HG03039 (cell line): ENCODE measurements around the gene SEC63.
"Not testable (repeated sequence)": the region's sequence is repeated elsewhere in the genome, so short reads cannot be mapped to it uniquely, and the experiment has no call there.

ENCODE experiments used
- ATAC-seq: cut with Tn5 transposase; IDR thresholded peaks from one replicate; pipeline ENCODE4 v1.9.1; 2021; ENCODE audit warnings: mild to moderate bottlenecking, moderate library complexity; ENCODE audit not compliant: unreplicated experiment

SEC63 gene

GRCh38 chr6:107932580-107932979 is 25.4 kb downstream of the SEC63 start:
- ATAC-seq = no peak

DNA sequence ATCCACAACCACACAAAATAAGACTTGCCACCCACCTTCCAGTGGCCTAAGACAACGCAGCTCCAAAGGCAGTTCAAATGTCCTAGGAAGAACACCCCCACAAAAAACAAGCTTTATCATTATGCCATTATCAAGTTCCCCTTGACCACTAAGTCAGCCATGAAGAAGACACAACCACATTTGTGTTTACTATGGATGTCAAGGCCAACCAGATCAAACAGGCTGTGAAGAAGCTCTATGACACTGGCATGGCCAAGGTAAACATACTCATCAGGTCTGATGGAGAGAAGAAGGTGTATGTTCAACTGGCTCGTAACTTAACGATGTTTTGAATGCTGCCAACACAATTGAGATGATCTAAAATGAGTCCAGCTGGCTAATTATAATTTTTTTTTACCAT is 26.1 kb downstream of the SEC63 start:
- no peak for ATAC-seq

DNA sequence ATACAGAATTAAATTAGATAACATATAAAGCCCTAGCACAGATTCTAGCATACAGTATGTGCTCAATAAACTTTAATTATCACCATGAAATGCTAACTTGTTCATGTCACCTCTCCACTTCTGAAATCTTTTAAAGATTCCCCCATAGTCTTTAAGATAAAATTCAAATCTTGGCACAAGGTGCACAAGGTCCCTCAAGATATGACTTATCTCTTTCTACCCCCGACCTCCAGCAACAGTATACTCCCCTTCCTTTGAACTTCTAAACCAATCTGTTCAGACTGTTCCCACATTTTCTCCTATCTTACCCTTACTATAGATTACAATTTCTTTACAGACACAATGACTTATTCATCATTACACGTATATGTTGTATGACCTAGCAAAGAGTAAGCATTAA is 29.0 kb downstream of the SEC63 start:
- ATAC-seq = no peak

DNA sequence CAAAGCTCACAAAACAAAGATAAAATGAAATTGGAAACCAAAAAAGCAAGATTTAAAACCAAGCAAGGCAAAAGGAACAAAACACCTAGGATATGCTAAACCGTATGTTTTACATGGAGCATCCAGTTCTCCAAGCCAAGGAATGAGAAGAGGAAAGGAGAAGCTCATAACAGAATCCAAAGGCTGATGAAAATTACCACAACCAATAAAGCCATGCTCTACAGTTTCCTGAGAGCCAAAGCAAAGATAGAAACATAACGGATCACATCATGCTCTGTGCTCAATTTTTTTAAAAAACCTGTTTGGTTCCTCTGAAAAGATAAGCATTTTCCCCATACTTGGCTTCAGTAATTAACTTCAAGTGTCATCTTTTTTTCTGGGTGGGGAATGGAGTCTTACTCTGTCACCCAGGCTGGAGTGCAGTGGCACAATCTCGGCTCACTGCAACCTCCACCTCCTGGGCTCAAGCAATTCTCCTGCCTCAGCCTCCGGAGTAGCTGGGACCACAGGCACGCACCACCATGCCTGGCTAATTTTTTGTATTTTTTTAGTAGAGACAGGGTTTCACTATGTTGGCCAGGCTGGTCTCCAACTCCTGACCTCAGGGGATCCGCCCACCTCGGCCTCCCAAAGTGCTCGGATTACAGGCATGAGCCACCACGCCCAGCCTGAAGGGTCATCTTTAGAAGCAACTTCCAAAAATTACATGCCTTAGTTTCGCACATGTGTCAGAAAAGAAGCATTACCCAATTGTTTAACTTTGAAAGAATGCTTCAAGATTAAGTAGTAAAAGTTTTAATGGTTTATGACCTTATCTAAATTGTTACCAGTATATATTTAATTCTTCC is 31.1 kb downstream of the SEC63 start:
- ATAC-seq = not testable (repeated sequence)

- ATAC-seq = no peak
These were observed 40.3 kb downstream of the SEC63 start for GRCh38 chr6:107917451-107918375.

- not testable (repeated sequence) for ATAC-seq
These were observed 41.0 kb downstream of the SEC63 start for GRCh38 chr6:107916961-107917360.

DNA sequence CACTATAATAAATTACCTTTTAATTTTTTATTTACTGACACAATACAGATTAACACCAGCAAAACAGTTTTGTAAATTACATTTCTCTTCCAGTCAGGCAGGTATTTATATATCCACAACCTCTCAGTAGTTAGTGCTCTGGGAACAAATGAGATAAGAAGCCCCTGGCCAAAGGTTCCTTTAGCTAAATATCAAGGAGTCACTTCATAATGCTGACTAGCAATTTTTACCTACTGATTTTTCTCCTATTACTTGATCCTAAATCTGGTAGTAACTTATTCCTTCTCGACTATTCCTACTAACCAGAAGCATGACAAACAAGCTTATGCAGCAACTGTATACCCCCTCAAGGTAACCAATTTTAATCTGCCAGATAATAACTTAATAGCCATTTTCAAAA is 46.3 kb downstream of the SEC63 start:
- no peak for ATAC-seq

DNA sequence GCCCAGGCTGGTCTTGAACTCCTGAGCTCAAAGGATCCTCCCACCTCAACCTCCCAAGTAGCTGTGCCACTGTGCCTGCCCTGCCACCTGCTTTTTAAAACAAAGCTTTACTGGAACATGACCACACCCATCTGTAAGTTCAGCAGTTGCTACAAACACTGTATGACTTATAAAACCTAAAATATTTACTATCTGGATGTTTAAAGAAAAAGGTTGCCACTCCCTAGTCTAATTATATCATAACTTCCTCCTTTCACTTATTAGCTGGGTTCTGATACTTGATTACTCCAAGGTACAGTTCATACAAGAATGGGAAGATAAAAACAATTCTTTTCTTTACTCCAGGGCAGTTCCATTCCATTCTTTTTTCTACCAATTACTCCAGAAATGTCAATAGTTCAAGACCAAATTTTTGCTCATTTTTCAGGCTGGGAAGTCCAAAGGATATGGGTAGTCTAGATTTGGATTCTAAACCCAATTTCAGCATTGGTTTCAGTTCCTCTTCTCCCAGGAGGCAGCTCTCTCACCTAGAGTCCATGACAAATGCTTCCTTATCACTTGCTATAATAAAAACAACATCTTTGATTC is 63.1 kb downstream of the SEC63 start:
- no peak for ATAC-seq

DNA sequence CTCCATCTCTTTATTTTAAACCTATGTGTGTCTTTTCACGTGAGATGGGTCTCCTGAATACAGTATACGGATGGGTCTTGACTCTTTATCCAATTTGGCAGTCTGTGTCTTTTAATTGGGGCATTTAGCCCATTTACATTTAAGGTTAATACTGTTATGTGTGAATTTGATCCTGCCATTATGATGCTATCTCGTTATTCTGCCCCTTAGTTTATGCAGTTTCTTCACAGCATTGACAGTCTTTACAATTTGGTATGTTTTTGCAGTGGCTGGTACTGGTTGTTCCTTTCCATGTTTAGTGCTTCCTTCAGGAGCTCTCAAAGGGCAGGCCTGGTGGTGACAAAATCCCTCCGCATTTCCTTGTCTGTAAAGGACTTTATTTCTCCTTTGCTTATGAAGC is 67.6 kb downstream of the SEC63 start:
- not testable (repeated sequence) for ATAC-seq

DNA sequence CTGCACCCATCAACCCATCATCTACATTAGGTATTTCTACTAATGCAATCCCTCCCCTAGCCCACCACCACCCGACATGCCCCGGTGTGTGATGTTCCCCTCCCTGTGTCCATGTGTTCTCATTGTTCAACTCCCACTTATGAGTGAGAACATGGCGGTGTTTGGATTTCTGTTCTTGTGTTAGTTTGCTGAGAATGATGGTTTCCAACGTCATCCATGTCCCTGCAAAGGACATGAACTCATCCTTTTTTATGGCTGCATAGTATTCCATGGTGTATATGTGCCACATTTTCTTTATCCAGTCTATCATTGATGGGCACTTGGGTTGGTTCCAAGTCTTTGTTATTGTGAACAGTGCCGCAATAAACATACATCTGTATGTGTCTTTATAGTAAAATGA is 72.1 kb downstream of the SEC63 start:
- not testable (repeated sequence) for ATAC-seq

DNA sequence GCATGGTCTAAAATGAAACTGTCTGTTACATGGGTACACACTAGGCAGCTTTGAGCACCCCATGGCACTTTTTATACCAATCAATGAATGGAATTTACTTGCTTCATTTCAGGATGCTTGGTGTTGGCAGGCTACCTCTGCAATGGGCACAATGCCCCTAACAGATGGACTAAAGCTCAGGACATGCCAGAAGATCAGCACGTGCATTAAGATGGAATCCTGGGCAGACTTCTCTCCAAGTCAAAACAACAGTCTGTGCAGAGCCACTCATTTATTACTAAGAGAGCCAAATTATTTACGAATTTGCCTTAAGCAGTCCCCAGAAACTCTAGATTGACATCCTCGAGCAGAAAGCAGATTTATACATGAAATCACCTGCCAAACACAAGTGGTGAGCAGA is 78.1 kb downstream of the SEC63 start:
- no peak for ATAC-seq

- no peak for ATAC-seq
These were observed 80.0 kb downstream of the SEC63 start for GRCh38 chr6:107877968-107878367.

GRCh38 chr6:107871976-107872375 is 86.0 kb downstream of the SEC63 start:
- no peak for ATAC-seq

GRCh38 chr6:107871512-107871911 is 86.5 kb downstream of the SEC63 start:
- ATAC-seq = not testable (repeated sequence)

DNA sequence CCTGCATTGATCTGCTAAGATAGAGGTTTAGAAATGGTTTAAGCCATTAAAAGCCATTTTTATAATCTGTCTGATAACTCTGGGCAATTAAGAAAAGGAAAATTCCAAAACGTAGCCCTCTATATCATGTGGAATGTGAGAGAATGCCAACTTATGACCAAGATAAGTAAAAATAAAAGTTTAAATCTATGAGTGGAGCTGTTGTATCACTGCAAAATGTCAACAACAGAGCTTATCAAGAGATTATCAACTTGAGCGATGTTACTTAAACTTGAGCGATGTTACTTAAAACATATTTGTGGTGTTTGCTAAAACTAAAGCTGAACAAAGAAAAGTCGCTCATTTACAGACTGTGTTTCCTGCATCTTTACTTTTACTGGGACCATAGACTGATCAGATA is 87.0 kb downstream of the SEC63 start:
- no peak for ATAC-seq

- ATAC-seq = no peak
These were observed 87.6 kb downstream of the SEC63 start for GRCh38 chr6:107870381-107870780.

DNA sequence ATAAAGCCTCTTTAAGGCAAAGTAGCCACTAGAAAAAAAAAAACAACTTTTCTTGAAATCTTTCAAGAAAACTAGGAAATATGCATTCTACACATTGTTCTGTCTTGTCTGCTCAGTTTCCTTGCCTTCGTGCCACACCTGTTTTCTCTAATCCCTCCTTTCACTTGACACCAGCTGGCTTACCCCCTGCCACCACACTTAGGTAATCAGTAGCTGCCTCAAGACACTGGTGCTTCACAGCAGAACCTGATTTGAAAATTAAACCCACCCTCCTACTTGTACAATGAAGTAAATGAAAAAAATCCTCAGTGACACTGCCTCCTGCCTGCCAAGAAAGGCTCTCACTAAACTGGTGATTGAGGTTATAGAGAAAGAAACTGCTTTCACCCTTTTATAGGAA is 88.1 kb downstream of the SEC63 start:
- no peak for ATAC-seq

- no peak for ATAC-seq
These were observed 89.0 kb downstream of the SEC63 start for GRCh38 chr6:107868867-107869611.

GRCh38 chr6:107867302-107867615 is 90.7 kb downstream of the SEC63 start:
- no peak for ATAC-seq

- ATAC-seq = no peak
These were observed 91.3 kb downstream of the SEC63 start for GRCh38 chr6:107866606-107867301.
